ENCODE results near the gene PDCL2.

GRCh38 chr4:55547466-55547770 lies 44.6 kb downstream of the PDCL2 start:
- TF ChIP-seq POLR2A (IDR thresholded peaks at IDR 0.05): no peak
- TF ChIP-seq CTCF (IDR thresholded peaks at IDR 0.05): no peak

All from body of pancreas (tissue), 4 donors.